Dendritic cell treated with granulocyte-macrophage colony-stimulating factor and Interleukin-4, amounts not matched to agents 40 ng/mL and 50 ng/mL, for 4 days (primary cell): Measurements from ENCODE around the gene OTUB1.

ENCODE experiments used
- H3K27ac Mint-ChIP-seq: one replicate; pipeline ENCODE4 v1.8.0; 2022; ENCODE audit warnings: mild to moderate bottlenecking, mixed read lengths
- H3K27me3 Mint-ChIP-seq: one replicate; pipeline ENCODE4 v1.8.0; 2022; ENCODE audit warnings: mild to moderate bottlenecking, mixed read lengths
- H3K36me3 Mint-ChIP-seq: one replicate; pipeline ENCODE4 v1.8.0; 2022; ENCODE audit warnings: low read depth, mixed read lengths
- H3K4me1 Mint-ChIP-seq: one replicate; pipeline ENCODE4 v1.8.0; 2022; ENCODE audit warnings: low read depth, mixed read lengths
- H3K4me3 Mint-ChIP-seq: one replicate; pipeline ENCODE4 v1.8.0; 2022; ENCODE audit warnings: mild to moderate bottlenecking, moderate library complexity, mixed read lengths
- H3K9me3 Mint-ChIP-seq: one replicate; pipeline ENCODE4 v1.8.0; 2022; ENCODE audit warnings: mixed read lengths
- intact Hi-C: fragments of 100-400 bp; cut with micrococcal nuclease; formaldehyde crosslinking; loops from one replicate; pipeline ENCODE4 v1.15.0; 2022

OTUB1 gene

GRCh38 chr11:64017945-64018224 is 31.6 kb downstream of the OTUB1 start:
- H3K4me3 Mint-ChIP-seq, result no peak overlapping the region
- no peaks in the 10 kb centered on the region for H3K9me3 Mint-ChIP-seq
- no peaks in the 10 kb centered on the region for H3K4me1 Mint-ChIP-seq
- no peaks in the 10 kb centered on the region for H3K36me3 Mint-ChIP-seq
- peaks cover 19% of the 10 kb centered on the region for H3K27me3 Mint-ChIP-seq
- intact Hi-C loops, result no loop called here
- no peak overlapping the region for H3K27ac Mint-ChIP-seq

GRCh38 chr11:64018310-64018709 is 32.1 kb downstream of the OTUB1 start:
- Mint-ChIP-seq H3K36me3 (no peaks in the 10 kb centered on the region), H3K27ac (no peak overlapping the region), H3K4me1 (no peaks in the 10 kb centered on the region), H3K4me3 (no peak overlapping the region), H3K9me3 (no peaks in the 10 kb centered on the region), H3K27me3 (peaks cover 19% of the 10 kb centered on the region)
- intact Hi-C loops, result no loop called here

GRCh38 chr11:64019106-64020037 is 33.1 kb downstream of the OTUB1 start:
- Mint-ChIP-seq H3K4me1 (no peaks in the 10 kb centered on the region), H3K4me3 (no peak overlapping the region), H3K9me3 (no peaks in the 10 kb centered on the region), H3K27ac (no peak overlapping the region), H3K27me3 (peaks cover 19% of the 10 kb centered on the region), H3K36me3 (no peaks in the 10 kb centered on the region)
- intact Hi-C loops, result no loop called here

DNA sequence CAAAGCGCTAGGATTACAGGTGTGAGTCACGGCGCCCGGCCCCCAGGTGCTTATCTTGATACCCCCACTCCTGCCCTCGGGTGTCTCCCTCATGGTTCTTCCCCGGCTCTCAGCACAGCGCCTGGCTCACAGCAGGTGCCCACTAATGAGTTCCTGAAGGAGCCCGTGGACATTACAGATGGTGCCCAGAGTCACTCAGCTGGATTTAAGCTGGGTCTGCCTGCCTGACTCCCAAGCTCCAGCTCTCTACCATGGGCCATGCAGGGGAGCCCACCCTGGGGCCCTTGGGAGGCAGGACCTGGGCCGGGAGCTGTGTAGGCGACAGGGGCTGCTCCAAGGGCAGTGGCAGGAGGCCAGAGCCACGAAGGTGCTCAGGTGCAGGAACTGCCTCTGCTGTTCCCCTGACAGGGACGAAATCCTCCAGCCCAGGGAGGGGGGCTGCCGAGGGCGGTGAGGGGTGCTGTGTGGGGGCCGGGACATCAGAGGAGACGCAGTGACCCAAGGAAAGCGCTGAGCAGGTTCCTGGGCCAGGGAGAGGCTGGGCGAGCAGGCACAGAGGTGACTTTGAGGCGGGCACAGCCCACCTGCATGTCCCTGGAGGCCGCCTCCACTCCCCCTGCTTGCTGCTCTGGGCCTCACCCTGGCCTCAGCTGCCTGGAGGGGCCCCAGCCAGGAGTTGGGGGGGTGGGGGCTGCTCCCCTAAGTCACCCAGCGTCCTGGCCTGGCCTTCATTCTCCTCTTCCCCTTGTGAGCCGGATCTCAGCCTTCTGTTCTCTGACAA is 34.9 kb downstream of the OTUB1 start:
- Mint-ChIP-seq H3K4me3 (no peak overlapping the region), H3K27me3 (peaks cover 12% of the 10 kb centered on the region), H3K27ac (peak overlapping the region; percentile 62), H3K36me3 (no peaks in the 10 kb centered on the region), H3K4me1 (peaks cover 7% of the 10 kb centered on the region), H3K9me3 (no peaks in the 10 kb centered on the region)
- intact Hi-C loops, result no loop called here

DNA sequence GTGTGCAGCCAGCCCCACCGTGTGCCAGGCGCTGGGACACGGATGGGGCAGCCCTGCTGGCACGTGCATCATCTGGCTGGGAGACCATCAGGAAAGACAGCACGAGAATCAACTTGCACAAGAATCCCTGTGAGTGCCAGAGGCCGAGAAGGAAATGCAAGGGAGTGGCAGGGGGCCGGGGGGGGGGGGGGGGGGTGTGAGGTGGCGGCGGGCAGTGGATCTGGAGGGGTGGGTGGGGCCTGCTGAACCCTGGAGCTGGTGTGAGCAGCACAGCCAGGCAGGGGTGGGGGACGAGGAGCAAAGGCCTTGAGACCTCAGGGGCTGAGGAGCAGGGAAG is 35.5 kb downstream of the OTUB1 start:
- H3K4me1 Mint-ChIP-seq, result peaks cover 11% of the 10 kb centered on the region
- H3K9me3 Mint-ChIP-seq, result no peaks in the 10 kb centered on the region
- H3K4me3 Mint-ChIP-seq, result no peak overlapping the region
- intact Hi-C loops, result no loop called here
- H3K27me3 Mint-ChIP-seq, result peaks cover 12% of the 10 kb centered on the region
- H3K27ac Mint-ChIP-seq, result peak overlapping the region; percentile 62
- H3K36me3 Mint-ChIP-seq, result no peaks in the 10 kb centered on the region

GRCh38 chr11:64022125-64022784 is 36.0 kb downstream of the OTUB1 start:
- H3K4me3 Mint-ChIP-seq, result no peak overlapping the region
- H3K36me3 Mint-ChIP-seq, result no peaks in the 10 kb centered on the region

DNA sequence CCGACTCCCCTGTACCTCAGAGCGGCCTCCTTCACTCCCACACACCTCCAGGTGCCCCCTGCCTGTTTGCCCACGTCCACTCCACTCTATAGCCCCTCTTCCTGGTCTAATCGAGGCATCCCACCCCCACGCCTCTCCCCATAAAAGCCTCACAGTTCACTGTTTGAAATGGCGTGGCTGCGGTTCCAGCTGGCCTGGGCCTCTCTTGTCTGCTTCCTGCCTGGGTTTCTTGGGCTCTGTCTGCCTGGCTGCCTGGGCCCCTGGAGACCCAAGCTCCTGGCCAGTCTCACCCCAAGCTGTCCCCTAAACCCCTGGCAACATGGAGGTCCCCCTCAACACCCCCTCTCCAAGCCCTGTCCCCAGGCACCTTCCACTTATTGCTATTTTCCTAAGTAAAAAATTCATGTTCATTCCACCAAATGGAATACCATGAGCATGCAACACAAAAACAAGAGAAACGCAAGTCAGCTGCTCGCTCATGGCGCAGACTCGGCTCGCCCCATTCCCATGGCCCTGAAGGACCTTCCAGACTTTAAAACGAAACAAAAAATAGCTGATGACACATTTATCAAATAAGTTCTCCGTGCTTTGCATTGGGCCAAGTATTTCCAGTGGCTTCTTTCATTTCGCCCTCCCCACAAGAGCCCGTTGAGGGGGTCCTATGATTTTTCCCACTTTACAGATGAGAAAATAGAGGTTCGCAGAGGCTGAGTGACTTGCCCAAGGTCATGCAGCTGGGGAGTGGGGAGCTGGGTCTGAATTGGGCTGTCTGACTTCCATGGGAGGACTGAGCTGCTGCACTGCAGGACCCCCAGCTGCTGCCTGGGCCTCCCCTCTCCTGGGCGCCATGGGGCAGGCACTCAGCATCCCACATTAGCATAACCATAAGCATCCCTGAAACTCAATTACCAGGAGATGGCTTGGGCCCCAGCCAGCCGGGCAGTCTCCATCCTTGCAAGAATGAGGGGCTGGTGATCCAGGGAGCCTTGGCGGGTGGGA is 37.8 kb downstream of the OTUB1 start:
- peaks cover 34% of the 10 kb centered on the region for H3K4me1 Mint-ChIP-seq

More at GRCh38 chr11:64022125-64022784, 36.0 kb downstream of the OTUB1 start:
- Mint-ChIP-seq H3K27ac (no peak overlapping the region), H3K9me3 (no peaks in the 10 kb centered on the region), H3K27me3 (peaks cover 12% of the 10 kb centered on the region), H3K4me1 (peaks cover 16% of the 10 kb centered on the region)
- intact Hi-C loops, result no loop called here

DNA sequence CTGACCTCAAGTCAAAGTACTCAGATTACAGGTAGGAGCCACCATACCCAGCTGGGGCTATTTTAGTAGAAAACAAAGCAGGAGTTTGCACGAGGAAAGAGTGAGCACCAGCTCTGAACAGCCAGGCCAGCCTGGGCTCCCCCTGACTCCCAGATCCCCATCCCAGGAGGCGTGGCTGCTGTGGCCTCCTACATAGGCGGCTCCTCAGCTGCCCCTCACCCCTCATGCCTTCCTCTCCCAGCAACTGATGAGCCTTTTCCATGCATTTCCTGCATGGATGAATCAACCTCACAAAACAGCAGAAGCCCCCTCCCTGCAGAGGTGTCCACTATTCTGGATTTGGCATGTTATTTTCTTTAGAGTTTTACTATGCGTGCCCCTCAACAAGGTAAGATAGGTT is 39.0 kb downstream of the OTUB1 start:
- Mint-ChIP-seq H3K4me1 (peaks cover 46% of the 10 kb centered on the region), H3K27me3 (peaks cover 21% of the 10 kb centered on the region), H3K27ac (no peak overlapping the region), H3K36me3 (no peaks in the 10 kb centered on the region), H3K9me3 (no peaks in the 10 kb centered on the region), H3K4me3 (no peak overlapping the region)
- intact Hi-C loops, result no loop called here

More for the DNA sequence above, 37.8 kb downstream of the OTUB1 start:
- Mint-ChIP-seq H3K27ac (peak overlapping the region; percentile 69), H3K27me3 (peaks cover 13% of the 10 kb centered on the region), H3K4me3 (no peak overlapping the region), H3K36me3 (no peaks in the 10 kb centered on the region), H3K9me3 (no peaks in the 10 kb centered on the region)
- intact Hi-C loops, result no loop called here

DNA sequence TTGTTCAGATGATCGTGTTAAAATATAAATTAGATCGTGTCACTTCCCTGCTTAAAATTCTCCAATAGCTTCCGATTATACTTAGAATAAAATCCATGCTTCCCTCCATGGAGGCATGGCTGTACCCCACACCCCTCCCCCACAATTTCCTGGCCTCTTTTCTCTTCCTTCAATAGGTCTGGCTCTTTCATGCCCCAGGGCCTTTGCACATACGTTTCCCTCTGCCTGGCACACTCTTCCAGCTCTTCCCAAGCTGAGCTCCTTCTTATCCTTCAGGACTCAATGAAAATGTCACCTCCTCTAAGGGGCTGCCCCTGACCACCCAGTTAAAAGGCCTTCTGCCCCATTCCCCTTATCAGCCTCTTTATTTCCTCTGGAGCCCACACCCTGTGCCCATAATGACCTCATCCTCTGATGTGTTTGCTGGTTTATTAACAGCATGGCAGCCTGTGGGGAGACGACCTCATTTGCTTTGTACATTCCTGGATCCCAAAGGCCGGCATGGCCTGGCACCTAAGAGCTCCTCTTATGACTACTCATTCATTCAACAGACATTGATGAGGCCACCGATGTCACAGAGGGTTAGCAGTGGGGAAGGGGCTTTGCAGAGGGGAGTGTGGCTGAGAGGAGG is 40.5 kb downstream of the OTUB1 start:
- Mint-ChIP-seq H3K36me3 (no peaks in the 10 kb centered on the region), H3K4me3 (no peak overlapping the region)
- intact Hi-C loops, result loop anchor here (2.0 kb wide), 1 partner anchor 20 kb away; no protein-coding TSS in a partner anchor

GRCh38 chr11:64027651-64028397 is 41.6 kb downstream of the OTUB1 start:
- peaks cover 28% of the 10 kb centered on the region for H3K27me3 Mint-ChIP-seq
- peak overlapping the region; percentile 89 for H3K27ac Mint-ChIP-seq

More for the DNA sequence above, 40.5 kb downstream of the OTUB1 start:
- Mint-ChIP-seq H3K27ac (peak overlapping the region; percentile 89), H3K4me1 (peaks cover 57% of the 10 kb centered on the region), H3K27me3 (peaks cover 21% of the 10 kb centered on the region), H3K9me3 (no peaks in the 10 kb centered on the region)

GRCh38 chr11:64028398-64029115 is 42.3 kb downstream of the OTUB1 start:
- Mint-ChIP-seq H3K4me1 (peaks cover 63% of the 10 kb centered on the region), H3K4me3 (peak overlapping the region; percentile 46), H3K27ac (peak overlapping the region; percentile 89), H3K36me3 (no peaks in the 10 kb centered on the region), H3K27me3 (peaks cover 34% of the 10 kb centered on the region), H3K9me3 (no peaks in the 10 kb centered on the region)
- intact Hi-C loops, result no loop called here

More at GRCh38 chr11:64027651-64028397, 41.6 kb downstream of the OTUB1 start:
- Mint-ChIP-seq H3K4me3 (peak overlapping the region; percentile 46), H3K36me3 (no peaks in the 10 kb centered on the region), H3K4me1 (peaks cover 60% of the 10 kb centered on the region), H3K9me3 (no peaks in the 10 kb centered on the region)
- intact Hi-C loops, result loop anchor here (2.0 kb wide), 1 partner anchor 21 kb away; no protein-coding TSS in a partner anchor

DNA sequence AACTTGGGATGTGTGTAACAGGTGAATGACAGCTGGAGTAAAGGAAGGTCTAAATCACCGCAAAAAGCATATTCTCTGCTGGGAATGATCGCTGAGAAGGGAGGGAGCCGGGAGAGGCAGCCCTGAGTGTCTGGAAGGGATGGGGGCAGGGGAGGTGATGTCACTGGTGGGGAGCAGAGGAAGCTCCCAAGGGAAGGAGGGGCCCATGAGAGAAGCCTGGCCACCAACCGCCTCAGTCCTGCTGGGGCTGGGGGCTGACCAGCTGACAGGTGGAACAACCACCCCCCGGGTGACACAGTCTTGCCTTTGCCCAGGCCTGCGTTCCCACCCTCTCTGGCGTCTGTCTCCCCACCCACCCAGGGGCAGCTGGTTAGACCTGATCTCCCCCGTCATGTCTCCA is 43.5 kb downstream of the OTUB1 start:
- no peaks in the 10 kb centered on the region for H3K9me3 Mint-ChIP-seq
- H3K4me1 Mint-ChIP-seq, result peaks cover 72% of the 10 kb centered on the region
- H3K36me3 Mint-ChIP-seq, result no peaks in the 10 kb centered on the region
- peak overlapping the region; percentile 89 for H3K27ac Mint-ChIP-seq
- H3K4me3 Mint-ChIP-seq, result no peak overlapping the region
- intact Hi-C loops, result no loop called here
- peaks cover 45% of the 10 kb centered on the region for H3K27me3 Mint-ChIP-seq
